Choroid plexus epithelial cell (primary cell): ENCODE results near the gene FGGY.
A peak's percentile ranks its signal among the peaks of the same experiment; 100 is the strongest.
"Not testable (repeated sequence)": the region's sequence is repeated elsewhere in the genome, so short reads cannot be mapped to it uniquely, and the experiment has no call there.

Source experiments
- DNase-seq: peaks from one replicate; pipeline ENCODE4 v3.0.0-alpha.2; 2010; ENCODE audit warnings: low read depth
- H3K4me3 ChIP-seq: 2 replicates; pipeline ENCODE4 v1.5.1; 2011; ENCODE audit warnings: low read depth, mild to moderate bottlenecking, control low read depth, low read length, moderate library complexity
- TF ChIP-seq, protein P1 (sequence below): conservative IDR thresholded peaks from 2 replicates; pipeline ENCODE4 v1.5.1; 2011; ENCODE audit warnings: low read depth, mild to moderate bottlenecking, control low read depth, inconsistent platforms, low read length, moderate library complexity

The FGGY gene

GRCh38 chr1:59643526-59643925 is 346.6 kb downstream of the FGGY start:
- TF ChIP-seq, protein P1, sequence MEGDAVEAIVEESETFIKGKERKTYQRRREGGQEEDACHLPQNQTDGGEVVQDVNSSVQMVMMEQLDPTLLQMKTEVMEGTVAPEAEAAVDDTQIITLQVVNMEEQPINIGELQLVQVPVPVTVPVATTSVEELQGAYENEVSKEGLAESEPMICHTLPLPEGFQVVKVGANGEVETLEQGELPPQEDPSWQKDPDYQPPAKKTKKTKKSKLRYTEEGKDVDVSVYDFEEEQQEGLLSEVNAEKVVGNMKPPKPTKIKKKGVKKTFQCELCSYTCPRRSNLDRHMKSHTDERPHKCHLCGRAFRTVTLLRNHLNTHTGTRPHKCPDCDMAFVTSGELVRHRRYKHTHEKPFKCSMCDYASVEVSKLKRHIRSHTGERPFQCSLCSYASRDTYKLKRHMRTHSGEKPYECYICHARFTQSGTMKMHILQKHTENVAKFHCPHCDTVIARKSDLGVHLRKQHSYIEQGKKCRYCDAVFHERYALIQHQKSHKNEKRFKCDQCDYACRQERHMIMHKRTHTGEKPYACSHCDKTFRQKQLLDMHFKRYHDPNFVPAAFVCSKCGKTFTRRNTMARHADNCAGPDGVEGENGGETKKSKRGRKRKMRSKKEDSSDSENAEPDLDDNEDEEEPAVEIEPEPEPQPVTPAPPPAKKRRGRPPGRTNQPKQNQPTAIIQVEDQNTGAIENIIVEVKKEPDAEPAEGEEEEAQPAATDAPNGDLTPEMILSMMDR = no peak
- no peak for DNase-seq

GRCh38 chr1:59645893-59646292 is 349.0 kb downstream of the FGGY start:
- TF ChIP-seq, protein P1 = no peak
- no peak for DNase-seq
- H3K4me3 ChIP-seq = no peak overlapping the region

More at GRCh38 chr1:59643526-59643925, 346.6 kb downstream of the FGGY start:
- no peak overlapping the region for H3K4me3 ChIP-seq

DNA sequence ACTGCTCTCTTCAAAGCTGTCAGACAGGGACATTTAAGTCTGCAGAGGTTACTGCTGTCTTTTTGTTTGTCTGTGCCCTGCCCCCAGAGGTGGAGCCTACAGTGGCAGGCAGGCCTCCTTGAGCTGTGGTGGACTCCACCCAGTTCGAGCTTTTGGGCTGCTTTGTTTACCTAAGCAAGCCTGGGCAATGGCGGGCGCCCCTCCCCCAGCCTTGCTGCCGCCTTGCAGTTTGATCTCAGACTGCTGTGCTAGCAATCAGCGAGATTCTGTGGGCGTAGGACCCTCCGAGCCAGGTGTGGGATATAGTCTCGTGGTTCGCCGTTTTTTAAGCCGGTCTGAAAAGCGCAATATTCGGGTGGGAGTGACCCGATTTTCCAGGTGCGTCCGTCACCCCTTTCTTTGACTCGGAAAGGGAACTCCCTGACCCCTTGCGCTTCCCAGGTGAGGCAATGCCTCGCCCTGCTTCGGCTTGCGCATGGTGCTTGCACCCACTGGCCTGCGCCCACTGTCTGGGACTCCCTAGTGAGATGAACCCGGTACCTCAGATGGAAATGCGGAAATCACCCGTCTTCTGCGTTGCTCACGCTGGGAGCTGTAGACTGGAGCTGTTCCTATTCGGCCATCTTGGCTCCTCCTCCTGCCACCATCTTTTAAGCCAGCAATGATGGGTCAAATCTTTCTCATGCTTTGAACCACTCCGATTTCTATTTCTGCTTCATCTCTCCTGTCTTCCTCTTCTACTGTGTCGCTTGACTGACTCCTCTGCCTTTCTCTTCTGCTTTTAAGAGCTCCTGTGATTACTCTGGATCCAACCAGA is 356.5 kb downstream of the FGGY start:
- DNase-seq, H3K4me3 ChIP-seq: not testable (repeated sequence)

DNA sequence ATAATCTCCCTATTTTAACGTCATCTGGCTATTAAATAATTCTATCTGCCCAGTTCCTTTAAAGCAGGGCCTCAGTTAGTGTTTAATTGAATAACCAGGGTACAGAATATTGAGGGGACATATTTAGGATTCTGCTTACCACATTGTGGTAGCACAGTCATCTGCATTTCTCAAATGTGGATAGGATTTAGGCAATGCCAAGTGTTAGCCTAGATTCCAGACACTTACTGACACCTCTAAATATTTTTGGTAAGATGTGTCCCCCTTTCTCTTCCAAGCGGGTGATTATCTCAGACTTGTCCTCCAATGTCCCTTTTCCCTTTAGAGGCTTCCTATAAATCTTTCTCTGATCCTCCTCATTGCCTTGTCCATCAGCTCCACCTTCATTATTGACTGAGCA is 357.1 kb downstream of the FGGY start:
- DNase-seq = no peak
- H3K4me3 ChIP-seq = no peak overlapping the region
- TF ChIP-seq, protein P1 = no peak

- TF ChIP-seq, protein P1 = no peak
- no peak for DNase-seq
- no peak overlapping the region for H3K4me3 ChIP-seq
These were observed 361.1 kb downstream of the FGGY start for GRCh38 chr1:59657873-59658465.

- TF ChIP-seq, protein P1 = no peak
These were observed 367.3 kb downstream of the FGGY start for GRCh38 chr1:59664166-59664565.

GRCh38 chr1:59666106-59666505 is 369.2 kb downstream of the FGGY start:
- TF ChIP-seq, protein P1 = peak; percentile 43
- no peak overlapping the region for H3K4me3 ChIP-seq
- DNase-seq = peak; percentile 40

More at GRCh38 chr1:59664166-59664565, 367.3 kb downstream of the FGGY start:
- no peak overlapping the region for H3K4me3 ChIP-seq
- DNase-seq = no peak
